G401.6 (cell line): ENCODE measurements around the gene AGO3.

ENCODE experiments used
- FAIRE-seq: peaks from 2 replicates; lab custom pipeline; 2012; peaks lifted over from hg19 to GRCh38; lab: Jason Lieb, UNC

The AGO3 gene

DNA sequence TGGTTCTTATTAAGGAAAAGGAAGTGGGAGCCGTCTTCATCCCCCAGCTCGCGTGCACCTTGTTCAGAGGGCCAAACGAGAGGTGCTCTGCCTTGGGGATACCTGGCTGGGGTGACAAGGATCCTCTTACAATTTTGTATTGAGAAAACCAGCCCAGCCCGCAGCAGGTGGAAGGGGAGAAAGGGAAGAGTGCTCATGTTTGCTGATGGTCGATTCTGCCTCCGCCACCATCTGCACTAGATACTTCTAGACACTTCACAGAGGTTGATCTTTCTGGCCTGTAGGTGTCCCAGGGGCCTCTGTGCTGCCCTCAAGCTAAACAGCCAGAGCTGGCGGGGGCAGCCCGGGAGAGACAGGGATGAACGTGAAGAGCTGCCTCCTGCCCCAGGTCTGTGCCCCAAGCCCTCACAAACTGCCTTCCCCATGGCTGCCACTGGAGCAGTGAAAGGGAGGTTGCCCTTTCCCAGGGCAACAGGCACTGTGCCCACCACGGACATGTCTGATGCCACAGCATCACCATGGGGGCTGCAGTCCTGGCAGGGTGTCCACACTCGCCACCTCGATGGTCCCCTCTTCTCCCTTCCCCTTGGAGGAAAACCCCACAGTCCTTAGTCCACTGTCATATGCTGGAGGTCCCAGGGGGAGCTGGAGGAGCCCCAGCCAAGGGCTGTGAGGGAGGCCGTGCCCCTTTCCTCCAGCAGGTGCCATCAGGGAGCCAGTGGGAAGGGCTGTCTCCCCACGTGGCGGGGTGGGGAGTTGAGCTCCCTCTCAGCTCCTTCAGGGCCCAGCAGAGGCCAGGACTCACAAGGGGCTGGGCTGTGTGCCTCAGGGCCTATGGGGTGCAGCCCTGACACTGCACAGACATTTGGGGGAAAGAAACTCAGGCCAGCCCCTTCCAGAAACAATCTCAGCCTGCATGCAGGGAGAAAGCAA lies 165.9 kb downstream of the AGO3 start:
- FAIRE-seq, result no peak

DNA sequence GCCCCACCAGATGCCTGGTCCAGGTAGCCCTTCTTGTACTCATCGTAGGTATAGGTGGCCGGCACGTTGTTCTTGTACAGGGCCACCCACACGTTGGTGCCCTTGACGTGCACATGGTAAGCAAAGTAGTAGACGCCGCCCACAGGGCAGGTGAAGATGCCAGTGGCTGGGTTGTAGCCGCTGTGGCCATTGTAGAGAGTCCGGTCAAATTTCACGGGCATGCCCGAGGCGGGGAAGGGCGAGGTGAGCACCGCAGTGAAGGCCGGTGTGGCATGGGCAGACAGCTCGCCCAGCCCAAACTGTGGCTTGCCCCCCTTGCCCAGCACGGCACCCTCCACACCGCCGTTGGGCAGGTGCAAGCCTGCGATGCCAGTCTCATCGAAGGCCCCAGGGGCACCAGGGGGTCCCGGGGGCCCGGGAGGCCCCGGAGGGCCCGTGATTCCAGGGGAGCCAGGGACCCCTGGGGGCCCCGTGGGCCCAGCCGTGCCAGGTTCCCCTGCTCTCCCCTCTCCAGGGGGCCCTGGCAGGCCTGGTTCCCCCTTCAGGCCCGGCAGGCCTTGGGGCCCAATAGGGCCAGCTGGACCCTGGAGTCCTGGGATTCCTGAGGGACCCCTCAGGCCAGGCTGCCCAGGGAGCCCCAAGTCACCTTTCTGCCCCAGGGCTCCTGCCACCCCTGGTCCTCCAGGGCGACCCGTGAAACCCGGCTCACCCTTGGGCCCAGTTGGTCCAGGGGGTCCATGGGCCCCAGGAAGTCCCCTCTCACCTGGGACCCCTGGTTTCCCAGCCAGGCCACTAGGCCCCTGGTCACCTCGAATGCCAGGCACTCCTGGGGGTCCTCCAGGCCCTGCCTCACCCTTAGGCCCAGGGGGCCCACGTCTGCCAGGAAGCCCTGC lies 167.0 kb downstream of the AGO3 start:
- FAIRE-seq, result no peak

DNA sequence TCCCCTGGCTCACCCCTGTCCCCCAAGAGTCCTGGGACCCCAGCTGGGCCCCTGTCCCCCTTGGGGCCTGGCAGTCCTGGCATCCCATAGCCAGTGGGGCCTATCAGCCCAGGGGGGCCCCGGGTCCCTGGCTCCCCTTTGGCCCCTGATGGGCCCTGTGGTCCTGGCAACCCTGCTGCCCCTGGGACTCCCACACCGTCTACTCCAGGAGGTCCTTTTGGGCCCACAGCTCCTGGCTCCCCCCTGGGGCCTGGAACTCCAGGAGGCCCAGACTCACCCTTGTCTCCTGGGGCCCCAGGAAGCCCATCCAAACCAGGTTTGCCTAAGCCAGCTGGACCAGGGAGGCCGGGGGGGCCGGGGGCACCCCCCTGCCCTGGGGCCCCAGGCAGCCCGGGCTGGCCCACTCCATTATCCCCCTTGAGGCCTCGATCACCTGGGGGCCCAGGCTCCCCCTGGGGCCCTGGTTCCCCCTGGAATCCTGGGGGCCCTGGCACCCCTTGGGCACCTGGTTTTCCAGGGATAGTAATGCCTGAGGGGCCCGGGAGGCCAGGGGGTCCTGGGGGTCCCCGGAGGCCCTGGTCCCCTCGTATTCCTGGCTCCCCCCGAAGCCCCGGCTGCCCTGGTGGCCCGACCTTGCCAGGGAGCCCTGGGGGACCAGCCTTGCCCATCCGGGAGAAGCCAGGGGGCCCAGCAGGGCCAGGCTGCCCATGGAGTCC lies 167.9 kb downstream of the AGO3 start:
- no peak for FAIRE-seq

DNA sequence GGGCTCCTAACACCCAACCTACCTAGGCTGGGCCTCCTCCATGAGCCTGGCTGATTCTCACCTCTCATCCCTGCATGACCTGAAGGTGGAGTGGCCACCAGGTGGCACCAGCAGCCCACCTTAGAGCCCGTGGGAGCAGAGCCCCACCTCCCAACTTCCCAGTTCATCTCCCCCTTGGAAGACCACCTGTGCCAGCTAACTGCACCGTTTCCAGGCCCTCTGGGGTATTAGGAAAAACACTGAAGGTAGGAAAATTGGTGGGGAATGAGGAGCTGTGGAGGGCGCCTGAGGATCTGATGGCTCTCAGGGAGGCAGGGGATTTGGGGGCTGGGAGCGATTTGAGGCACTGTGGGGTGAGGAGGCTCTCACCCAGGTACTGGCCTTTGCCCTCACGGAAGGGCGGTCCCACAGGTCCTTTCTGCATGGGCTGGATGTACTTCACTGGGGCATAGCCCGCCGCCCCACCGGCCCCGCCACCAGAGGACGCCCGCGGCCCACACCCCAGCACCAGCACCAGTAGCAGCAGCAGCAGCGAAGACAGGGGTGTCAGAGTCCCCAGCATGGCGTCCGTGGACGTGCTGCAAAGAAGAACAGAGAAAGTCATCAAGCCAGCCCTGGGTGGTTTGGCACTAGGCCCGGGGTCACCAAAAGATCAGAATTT lies 168.9 kb downstream of the AGO3 start:
- no peak for FAIRE-seq

DNA sequence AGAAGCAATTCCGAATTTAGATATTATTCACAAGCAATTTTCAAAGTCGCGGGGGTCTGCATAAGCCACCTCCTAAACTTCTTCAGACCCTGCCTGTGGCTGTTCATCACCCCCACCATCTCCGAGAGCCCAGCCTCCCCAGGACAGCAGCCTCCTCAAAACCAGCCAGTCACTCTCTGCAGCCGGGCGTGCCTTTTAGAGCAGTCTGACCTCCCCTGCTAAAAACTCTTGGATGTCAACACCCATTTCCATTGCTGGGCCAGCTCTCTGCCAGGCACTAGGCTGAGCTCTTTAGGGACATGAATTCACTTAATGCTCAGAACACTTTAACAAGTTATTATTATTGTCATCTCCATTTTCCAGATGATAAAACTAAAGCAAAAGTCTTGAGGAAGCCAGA lies 169.5 kb downstream of the AGO3 start:
- no peak for FAIRE-seq

DNA sequence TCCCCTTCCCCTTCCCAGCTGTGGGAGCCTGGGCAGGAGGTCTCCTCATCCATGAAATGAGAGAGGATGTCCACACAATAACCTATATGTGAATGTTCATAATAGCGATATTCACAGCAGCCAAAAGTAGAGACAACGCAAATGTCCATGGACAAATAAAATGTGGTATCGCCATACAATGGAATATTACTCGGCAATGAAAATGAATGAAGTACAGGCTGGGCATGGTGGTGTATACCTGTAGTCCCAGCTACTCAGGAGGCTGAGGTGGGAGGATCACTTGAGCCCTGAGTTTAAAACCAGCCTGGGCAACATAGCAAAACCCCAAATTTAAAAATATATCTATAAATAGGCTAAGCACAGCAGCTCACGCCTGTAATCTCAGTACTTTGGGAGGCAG lies 170.6 kb downstream of the AGO3 start:
- no peak for FAIRE-seq

DNA sequence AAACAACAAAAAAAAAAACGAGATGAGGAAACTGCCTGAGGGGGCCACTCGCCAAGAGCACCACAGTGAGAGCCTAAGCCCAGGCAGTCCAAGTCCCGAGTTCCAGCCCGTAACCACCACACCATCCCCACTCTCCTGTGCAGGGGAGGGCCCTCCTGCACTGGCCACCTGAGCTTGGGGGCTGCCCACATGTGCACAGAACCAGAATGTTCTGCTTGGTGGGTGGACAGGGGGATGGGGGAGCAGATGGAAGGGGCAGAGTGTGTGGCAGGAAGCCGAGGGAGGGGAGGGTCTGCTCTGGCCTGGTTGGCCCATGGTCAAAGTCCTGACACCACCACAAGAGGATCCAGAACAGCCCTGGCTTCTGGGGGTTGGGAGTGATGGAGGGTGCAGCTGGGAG lies 175.4 kb downstream of the AGO3 start:
- FAIRE-seq, result no peak

DNA sequence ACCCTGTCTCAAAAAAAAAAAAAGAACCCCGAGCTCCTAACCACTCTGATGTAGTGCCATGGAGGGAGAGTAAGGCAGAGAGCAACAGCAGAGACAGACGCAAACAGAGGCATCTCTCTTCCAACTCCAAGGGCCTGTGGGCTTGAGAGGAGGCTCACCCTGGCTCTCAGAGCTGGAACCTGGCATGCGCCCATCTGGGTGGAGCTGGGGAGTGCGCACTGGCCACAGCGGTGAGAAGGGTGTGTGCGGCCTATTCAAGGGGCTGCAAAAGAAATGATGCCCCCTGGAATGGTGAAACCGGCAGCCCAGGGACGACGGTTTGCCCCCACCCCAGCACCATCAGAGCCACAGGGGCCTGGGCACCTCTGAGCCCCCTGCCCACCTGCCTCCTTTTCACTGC lies 176.5 kb downstream of the AGO3 start:
- FAIRE-seq, result no peak

DNA sequence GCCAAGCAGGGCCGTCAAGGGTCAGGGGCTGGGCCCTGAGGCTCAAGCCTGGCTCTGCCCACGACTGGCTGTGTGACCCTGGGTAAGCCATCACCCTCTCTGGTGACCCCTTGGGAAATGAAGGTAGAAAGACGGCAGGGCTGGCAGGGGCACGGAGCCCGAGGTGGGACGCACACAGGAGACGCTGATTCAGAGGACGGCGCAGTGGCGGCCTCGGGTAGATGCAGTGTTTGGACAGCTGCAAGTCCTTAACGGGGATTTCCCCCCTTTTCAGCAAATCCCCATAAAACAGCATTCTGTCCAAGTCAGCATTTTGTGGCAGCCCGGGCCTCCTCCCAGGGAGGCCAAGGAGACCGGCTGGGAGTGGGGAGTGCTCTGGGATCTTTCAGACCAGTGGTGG lies 177.4 kb downstream of the AGO3 start:
- FAIRE-seq, result no peak

DNA sequence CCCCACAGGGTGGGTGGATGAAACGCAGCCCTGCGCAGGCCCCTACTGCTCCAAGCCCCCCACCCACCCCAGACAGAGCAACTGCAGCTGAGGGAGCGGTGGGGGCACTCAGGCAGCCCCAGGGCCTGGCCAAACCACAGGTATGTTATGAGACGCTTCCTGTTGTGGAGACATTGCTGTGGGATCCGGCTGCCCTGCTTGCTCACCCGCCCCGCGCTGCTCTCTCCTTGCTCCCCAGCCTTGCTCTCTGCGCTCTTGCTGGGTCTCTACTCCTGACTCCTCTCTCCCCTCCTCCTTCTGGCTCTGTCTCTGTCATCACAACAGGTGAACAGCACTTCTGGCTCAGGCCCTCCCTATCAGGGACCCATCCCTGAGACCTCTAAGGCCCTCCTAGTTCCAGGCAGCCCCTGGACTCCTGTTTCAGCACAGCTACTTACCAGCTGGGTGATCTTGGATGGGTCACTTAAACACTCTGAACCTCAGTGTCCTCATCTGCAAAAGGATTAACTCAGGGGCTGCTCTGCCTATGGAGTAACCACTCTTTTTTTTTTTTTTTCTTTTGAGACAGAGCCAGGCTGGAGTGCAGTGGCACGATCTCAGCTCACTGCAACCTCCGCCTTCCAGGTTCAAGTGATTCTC lies 178.3 kb downstream of the AGO3 start:
- no peak for FAIRE-seq

DNA sequence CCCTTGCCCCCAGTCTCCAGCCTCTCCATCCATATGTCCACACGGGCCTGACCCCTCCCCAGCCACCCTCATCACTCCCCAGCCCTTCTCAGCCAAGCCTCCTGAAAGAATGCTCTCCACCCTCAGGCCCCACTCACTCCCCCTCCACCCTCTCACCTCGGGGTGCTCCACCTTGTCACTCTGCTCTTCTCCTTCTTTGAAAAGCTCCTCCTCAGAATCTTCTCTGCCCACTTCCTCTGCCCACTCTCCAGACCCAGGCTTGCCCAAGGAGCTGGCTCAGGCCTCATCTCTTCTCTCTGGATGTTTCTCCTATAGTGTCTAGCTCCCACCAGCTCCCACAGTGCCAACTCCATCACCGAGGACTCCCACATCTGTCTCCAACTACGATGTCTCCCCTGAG lies 180.2 kb downstream of the AGO3 start:
- no peak for FAIRE-seq

DNA sequence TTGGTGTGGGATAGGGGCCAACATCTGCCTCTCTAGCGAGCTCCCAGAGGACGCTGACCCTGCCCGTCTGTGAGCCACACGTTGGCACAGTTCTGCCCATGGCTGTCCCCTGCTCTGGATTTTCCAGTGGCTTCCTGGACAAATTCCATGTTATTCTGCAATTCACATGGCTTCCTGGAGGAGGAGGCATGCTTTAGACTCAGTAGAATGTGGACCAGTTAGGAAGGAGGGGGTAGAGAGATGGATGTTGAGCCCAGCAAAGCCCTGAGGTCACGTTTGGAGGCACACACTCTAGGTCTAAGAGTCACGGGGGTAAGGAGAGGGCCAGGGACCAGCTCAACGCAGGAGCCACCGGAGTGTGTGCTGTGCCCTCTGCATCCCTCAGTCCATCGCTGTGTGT lies 181.9 kb downstream of the AGO3 start:
- FAIRE-seq, result no peak

DNA sequence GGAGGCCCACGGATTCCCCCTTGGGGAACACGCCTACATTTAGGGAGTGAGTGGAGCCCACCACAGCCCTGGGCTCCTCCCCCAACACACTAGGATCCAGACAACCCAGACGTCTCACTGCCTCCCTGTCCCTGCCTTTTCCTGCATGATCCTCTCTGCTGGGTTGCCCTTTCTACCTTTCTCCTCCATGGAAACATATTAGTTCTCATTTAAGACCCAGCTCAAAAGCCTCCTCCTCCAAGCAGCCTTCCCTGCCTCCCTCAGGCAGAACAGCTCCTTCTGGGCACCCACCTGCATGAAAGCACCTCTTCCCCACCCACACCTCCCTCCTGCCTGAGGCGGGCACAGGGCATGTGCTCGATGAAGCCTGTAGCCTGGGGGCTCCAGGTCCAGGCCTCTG lies 183.5 kb downstream of the AGO3 start:
- FAIRE-seq, result no peak

DNA sequence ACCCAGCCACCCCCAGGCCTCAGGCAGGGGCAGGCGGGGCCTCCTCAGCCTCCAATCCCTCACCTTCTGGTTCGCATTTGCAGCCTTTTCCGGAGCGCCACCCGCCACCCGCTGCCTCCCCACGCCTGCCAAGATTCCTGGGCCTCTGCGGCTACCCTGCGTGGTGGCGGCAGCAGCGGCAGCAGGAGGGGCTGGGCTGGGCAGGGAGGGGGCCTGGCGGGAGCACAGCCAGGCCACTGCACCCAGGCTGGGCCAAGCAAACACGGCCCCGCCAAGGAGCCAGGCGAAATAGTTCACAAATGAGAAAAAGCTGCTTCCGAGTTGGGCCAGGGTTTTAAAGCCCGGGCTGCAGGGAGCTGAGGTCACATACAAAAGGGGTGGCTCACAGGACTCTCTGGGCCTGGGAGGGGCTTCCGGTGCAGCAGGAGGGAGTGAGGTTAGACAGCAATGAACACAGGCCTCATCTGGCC lies 184.3 kb downstream of the AGO3 start:
- FAIRE-seq, result no peak

DNA sequence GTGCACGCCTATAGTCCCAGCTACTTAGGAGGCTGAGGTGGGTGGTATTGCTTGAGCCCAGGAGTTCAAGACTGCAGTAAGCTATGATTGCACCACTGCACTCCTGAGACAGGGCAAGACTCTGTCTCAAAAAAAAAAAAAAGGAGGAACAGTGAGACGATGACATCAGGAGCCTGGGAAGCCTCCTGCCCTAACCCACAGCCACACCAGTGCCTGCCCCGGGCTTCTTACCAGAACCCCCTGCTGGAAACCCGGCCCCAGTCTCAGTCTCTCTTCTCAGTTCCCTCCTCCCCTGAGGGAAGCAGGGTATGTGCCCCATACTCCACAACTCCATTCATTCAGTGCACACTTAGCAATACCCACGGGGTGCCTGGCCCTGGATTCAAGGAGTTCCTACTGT lies 185.0 kb downstream of the AGO3 start:
- no peak for FAIRE-seq

DNA sequence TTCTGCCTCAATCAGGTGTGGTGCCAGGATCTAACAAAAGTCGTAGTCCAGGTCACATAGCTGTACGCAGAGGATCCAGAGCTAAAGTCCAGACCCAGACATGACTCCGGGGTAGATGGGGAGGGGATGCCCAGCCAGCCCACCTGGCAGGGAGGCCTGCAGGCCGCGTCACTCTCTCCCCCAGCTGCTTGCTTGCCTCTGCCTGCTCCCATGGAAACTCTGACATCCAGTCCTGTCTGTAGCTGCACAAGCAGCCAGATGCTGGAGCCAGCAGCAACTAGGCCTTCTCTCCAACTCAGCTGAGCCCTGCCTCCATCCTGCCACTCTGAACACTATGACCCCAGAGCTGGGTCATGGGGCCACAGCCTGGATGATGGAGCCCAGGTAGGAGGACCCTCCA lies 186.0 kb downstream of the AGO3 start:
- FAIRE-seq, result no peak

DNA sequence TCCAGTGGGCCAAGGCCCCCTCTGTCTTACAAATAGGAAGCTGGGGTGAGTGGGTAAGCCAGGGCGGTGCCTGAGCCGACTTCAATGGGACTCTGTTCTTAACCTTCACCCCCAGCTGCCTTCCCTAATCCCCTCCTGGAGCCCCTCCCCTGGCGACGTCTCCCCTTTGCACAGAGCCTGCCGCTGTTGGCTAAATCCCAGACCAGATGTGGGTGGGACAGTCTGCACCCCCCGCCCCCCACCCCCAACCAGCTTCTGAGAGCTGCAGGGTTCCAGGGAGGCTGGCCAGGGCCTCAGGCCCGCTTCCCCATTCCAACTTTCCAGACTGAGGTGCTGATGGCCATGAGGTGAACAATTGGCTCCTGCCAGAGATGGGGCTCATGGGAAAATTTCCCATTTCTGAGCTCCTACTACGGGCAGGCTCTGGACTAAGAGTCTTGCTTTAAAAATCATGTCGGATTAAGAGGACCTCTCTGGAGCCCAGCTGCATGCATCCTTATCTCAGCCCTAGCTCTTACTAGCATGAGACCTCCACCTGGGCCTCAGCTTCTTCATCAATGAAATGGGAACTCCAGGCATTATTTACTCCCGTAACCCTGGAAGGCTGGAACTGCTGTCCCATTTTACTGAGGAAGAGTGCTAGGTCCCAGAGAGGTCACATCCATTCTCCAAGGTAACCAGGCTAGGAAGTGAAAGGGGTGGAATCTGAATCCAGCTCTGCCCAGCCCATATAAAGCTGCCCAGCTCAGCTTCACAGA lies 187.7 kb downstream of the AGO3 start:
- no peak for FAIRE-seq

DNA sequence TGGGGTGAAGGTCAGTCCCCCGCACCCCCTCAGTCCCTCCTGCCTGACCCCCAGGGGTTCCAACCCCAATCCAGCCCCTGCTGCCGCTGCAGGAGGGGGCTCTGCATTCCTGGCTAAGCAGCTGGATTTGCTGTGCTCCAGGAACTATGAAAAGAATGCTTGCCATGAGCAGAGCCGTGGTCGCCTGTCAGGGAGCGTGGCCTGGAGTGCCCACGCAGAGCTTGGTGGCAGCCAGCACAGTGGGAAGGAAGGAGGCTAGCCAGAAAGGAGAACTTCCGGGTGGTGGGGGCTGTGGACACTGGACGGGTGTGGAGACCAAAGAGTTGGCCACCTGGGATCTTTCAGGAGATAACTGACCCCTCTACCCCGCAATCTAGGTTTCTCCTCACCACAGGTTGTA lies 188.6 kb downstream of the AGO3 start:
- no peak for FAIRE-seq
